Measurements from ENCODE around the gene CAMTA2. TPM values are rescaled to one million over a fixed set of nuclear protein-coding genes. Genes with fewer than 3 reads are reported as not detected.

CAMTA2 gene
- total RNA-seq, 1 donor from 2014 or later = 72.1 TPM

DNA sequence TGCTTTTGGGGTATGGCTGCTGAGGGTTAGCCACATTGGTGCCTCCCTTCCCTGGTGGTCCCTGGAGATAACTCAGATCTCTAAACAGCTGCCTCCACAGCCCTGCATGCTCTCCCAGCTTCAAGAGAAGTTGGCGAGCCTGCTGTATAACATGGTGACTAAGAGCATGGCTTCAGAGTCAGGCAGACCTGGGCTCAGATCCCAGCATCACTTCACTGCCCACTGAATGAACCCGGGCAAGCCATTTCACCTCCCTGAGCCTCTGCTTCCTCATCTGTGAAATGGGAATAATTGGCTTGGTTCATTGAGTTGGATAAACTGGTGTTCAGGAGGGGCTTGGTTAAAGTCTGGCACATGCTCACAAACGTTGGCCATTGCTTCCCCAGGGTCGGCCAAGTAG lies 26.9 kb upstream of the CAMTA2 start:
- H3K27ac ChIP-seq = no peak overlapping the region
- H3K4me3 ChIP-seq = no peak overlapping the region
- H3K4me1 ChIP-seq = no peaks in the 10 kb centered on the region
- H3K9me3 ChIP-seq = no peaks in the 10 kb centered on the region
- TF ChIP-seq CTCF (IDR thresholded peaks at IDR 0.05) = no peak
- no peak for DNase-seq (ENCODE audit: low spot score in 2 of 2)
- intact Hi-C loops (cut with DNase I) = no loop called here
- H3K36me3 ChIP-seq = peaks cover 74 to 91% of the 10 kb centered on the region in 2 donors
- H3K27me3 ChIP-seq = no peaks in the 10 kb centered on the region

GRCh38 chr17:5011928-5012327 lies 24.5 kb upstream of the CAMTA2 start:
- no peak for DNase-seq (ENCODE audit: low spot score in 2 of 2)
- Histone ChIP-seq H3K4me3 (no peak overlapping the region), H3K9me3 (no peaks in the 10 kb centered on the region), H3K27me3 (no peaks in the 10 kb centered on the region), H3K27ac (no peak overlapping the region), H3K4me1 (no peaks in the 10 kb centered on the region), H3K36me3 (peaks cover 85 to 93% of the 10 kb centered on the region in 2 donors)
- no peak for TF ChIP-seq CTCF (IDR thresholded peaks at IDR 0.05)
- intact Hi-C loops (cut with DNase I) = no loop called here

GRCh38 chr17:5003214-5003867 lies 15.9 kb upstream of the CAMTA2 start:
- Histone ChIP-seq H3K36me3 (peaks cover 73 to 77% of the 10 kb centered on the region in 2 donors), H3K27ac (no peak overlapping the region), H3K4me3 (no peak overlapping the region), H3K4me1 (peaks cover 6 to 17% of the 10 kb centered on the region in 2 donors), H3K9me3 (no peaks in the 10 kb centered on the region), H3K27me3 (no peaks in the 10 kb centered on the region)
- no peak for DNase-seq (ENCODE audit: low spot score in 2 of 2)
- intact Hi-C loops (cut with DNase I) = no loop called here
- no peak for TF ChIP-seq CTCF (IDR thresholded peaks at IDR 0.05)

- Histone ChIP-seq H3K4me1 (peaks cover 6 to 17% of the 10 kb centered on the region in 2 donors), H3K4me3 (no peak overlapping the region), H3K9me3 (no peaks in the 10 kb centered on the region), H3K36me3 (peaks cover 62 to 66% of the 10 kb centered on the region in 2 donors), H3K27me3 (no peaks in the 10 kb centered on the region), H3K27ac (no peak overlapping the region)
- intact Hi-C loops (cut with DNase I) = no loop called here
- no peak for TF ChIP-seq CTCF (IDR thresholded peaks at IDR 0.05)
- DNase-seq (ENCODE audit: low spot score in 2 of 2) = no peak
Observed at GRCh38 chr17:5002121-5002788, 14.8 kb upstream of the CAMTA2 start.

GRCh38 chr17:5000237-5000639 lies 12.8 kb upstream of the CAMTA2 start:
- no peak for TF ChIP-seq CTCF (IDR thresholded peaks at IDR 0.05)
- H3K4me1 ChIP-seq = peaks cover 6 to 17% of the 10 kb centered on the region in 2 donors
- H3K27me3 ChIP-seq = no peaks in the 10 kb centered on the region
- DNase-seq (ENCODE audit: low spot score in 2 of 2) = peak; percentile 63 to 92
- H3K9me3 ChIP-seq = no peaks in the 10 kb centered on the region
- intact Hi-C loops (cut with DNase I) = no loop called here
- peaks cover 42 to 46% of the 10 kb centered on the region in 2 donors for H3K36me3 ChIP-seq
- peak overlapping the region; percentile 94 to 95 for H3K27ac ChIP-seq
- H3K4me3 ChIP-seq = peak overlapping the region; percentile 80 to 99
